SH-SY5Y (cell line): Measurements from ENCODE around the gene SMTNL2.

Experiments used
- GATA2 ChIP-seq: IDR thresholded peaks from 2 replicates; pipeline ENCODE4 v1.6.1; 2011; ENCODE audit warnings: mild to moderate bottlenecking, low read depth, low read length
- GATA3 ChIP-seq: IDR thresholded peaks from 2 replicates; pipeline ENCODE4 v1.6.1; 2011; ENCODE audit warnings: low read depth, mild to moderate bottlenecking, low read length, moderate library complexity

Gene SMTNL2

DNA sequence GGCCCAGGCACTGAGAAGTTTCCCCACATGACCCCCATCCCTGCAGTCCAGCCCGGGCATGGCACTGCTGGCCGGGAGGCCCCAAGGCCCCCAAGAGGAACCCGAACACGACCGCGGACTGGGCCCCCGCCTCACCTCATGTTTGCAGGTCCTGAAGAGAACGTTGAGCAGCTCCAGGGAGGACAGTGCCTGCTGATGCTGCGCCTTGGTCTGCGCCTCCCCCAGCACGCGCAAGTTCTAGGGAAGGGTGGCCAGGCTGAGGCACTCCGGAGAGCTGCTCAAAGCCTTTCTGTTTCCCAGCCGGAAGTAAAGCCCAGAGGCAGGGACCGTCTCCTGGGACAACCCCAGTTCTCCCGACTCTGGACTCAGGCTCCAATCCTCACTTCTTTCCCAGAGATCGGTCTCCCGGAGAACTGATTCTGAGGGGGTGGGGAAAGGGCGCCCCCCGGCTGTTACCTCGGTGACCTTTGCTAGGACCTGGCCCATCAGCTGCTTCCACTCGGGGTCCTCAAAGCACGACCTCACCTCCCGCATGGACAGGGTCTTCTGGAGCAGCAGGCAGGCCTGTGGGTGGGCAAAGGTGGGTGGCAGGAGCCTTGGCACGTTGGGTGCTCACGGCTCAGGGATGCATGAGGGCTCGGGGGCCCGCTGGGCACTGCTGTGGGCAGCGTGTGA, 42.9 kb upstream of the SMTNL2 start:
- TF ChIP-seq GATA2 (no peak), GATA3 (no peak)

DNA sequence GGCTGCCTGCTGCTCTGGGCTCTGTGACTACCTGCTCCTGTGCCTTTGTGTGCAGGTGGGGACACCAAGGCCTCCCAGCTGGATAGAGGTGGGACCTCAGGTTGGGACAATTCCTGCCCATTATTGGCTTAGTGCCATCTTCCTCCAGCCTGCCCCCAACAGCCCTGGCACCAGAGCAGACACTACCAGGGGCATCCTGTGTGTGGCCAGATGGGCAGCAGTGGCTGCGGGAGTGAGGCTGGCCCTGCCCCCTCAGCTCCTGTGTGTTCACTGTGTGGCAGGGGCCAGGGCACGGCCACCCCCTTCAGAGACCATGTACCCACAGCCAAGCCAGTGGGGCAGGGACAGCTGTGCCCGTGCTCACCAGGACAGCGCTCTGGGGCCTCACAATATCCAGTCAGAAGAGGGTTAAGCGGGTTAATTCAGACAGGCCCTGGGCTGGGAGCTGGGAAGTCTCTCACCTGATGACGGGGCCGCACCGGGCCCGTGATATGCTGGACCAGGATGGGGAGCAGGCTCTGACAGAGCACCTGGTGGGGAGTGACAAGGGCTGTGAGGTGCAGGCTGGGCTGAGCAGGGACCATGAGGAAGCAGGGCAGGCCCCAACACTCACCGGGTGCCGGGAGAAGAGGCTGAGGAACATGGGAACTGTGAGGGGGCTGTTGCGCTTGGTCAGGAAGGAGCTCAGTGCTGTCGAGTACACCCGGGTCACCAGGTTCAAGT, 42.2 kb upstream of the SMTNL2 start:
- no peak for TF ChIP-seq GATA3
- no peak for TF ChIP-seq GATA2

GRCh38 chr17:4542726-4543191, 41.6 kb upstream of the SMTNL2 start:
- TF ChIP-seq GATA2 (no peak), GATA3 (no peak)

GRCh38 chr17:4543557-4544026, 40.7 kb upstream of the SMTNL2 start:
- TF ChIP-seq GATA2 (no peak), GATA3 (no peak)

GRCh38 chr17:4544135-4544950, 40.0 kb upstream of the SMTNL2 start:
- TF ChIP-seq GATA3 (no peak), GATA2 (no peak)

DNA sequence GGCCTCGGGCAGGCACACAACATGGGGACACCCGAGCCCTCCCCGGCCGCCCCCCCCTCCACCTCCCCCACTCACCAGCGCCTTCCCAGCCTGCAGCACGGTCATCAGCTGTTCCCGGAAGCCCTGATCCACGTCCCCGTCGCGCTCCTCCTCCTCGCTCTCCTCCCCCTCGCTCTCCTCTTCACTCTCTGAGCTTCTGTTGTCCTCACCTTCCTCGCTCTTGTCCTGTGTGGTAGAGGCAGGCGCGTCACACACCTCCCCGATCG, 39.4 kb upstream of the SMTNL2 start:
- TF ChIP-seq GATA3 (no peak), GATA2 (no peak)

DNA sequence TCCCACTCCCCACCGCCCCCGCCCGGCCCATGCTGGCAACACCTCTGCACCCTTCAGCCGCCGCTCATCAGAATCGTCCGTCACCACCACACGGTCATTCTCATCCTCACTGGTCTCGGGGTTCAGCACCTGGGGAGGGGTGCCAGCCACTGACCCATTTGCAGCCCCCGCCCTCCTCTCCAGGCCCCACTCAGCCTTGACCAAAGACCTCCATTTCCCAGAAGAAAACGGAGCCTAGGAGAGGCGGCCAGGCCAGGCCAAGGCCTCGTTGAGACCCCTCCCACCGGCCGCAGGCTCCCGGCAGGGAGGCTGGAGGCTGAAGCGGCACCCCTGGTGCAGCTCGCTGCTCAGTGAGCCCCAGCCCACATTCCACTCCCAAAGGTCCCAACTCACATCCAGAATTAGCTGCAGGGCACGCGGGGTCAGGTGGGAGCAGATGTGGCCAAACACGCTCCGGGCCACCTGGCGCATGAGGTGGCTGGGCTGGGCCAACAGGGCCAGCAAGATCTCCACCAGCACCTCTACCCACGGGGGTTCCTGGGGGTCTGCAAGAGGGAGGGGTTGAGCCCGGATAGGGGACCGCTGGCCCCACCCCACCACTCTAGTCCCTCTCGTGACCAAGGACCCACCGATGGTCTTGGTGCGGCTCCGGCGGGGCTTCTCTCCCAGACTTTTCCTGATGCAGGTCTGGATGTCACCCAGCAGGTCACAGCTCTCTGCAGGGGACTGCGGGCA, 38.9 kb upstream of the SMTNL2 start:
- TF ChIP-seq GATA2: no peak

DNA sequence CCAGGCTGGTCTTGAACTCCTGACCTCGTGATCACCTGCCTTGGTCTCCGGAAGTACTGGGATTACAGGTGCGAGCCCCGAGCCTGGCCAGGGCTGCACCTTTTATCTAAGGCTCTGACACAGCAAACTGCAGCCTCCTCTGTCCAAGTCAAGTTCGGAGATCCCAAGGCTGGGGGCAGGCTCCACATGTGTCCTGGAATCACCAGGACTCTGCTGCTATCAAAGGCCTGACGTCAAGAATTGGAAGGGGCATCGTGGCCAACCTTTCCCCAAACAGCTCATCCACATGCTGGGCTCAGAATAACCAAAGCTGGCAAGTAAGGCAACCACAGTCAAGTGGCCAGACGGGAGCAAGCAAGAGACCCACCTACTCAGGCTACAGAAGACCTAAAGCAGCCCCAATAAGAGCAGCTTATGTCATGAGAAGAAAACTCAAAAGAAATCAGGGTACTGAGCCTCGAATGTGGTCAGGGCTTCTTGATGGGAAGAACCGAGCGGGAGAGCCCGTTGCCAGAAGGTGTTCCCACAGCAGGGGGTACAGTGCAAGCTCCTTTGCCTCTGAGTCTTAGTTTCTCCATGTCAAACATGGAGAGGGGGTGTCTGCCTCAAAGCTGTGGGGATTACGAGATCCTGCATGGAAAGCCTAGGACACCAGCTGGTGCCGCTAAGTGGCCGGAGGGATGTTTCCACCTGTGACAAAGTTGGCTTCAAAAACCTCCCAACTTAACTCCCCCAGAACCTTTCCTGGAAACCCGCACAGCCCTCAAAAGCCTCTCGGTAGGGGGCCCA, 37.0 kb upstream of the SMTNL2 start:
- TF ChIP-seq GATA2: no peak
- no peak for TF ChIP-seq GATA3

DNA sequence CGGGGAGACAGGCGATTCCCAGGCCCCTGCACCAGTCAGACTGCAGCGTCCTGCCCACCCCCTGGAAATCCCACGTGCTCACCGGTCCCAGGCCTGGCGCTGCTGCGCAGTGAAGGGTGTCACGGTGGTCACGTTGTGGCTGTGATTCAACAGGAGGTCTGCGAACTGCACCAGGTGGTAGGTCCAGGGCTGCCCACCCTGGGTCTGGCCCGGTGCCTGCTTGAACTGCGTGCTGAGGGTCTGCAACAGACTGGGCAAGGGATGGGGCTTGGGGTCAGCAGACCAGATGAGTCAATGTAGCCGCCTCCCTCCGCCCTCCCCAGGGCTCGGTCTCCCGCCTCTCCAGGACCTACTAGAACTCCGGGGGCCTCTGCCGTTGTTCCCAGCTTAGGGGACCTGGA, 36.3 kb upstream of the SMTNL2 start:
- TF ChIP-seq GATA2: no peak
- no peak for TF ChIP-seq GATA3

DNA sequence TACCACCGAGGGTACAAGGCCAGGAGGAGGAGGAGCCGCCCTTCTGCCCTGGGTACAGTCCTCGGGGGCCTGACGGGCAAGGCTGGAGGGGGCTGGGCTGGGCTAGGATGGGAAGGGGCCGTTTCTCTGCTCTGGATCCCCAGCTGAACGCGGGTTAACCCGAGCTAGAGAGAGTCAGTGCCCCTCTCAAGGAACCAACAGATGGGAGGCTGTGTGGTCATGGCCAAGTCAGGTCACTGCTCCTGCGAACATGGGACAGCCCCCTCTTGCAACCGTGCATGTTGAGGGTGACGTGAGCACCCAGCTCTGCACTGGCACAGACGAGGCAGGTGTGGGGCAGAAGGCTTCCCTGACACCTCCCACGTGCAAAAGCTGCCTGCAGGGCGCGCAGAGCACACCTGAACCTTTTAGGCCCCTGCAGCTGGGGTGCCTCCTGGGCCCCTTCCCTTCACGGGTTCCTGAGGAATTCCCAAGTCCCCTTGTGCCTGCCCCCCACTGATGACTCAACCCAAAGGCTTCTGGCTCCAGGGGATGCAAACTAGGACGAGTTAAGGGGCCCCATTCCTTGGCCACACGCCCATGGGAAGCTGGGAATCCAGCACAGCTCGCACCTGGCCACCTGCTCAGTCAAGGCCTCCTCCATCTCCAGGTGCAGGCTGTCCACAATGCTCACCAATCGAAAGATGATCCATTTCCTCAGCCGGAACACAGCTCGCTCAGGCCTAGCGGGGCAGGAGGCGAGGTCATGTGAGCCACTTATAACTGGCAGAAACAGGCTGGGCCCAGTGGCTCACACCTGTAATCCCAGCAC, 35.4 kb upstream of the SMTNL2 start:
- no peak for TF ChIP-seq GATA2
- no peak for TF ChIP-seq GATA3

GRCh38 chr17:4549781-4550533, 34.4 kb upstream of the SMTNL2 start:
- TF ChIP-seq GATA2 (no peak), GATA3 (no peak)

DNA sequence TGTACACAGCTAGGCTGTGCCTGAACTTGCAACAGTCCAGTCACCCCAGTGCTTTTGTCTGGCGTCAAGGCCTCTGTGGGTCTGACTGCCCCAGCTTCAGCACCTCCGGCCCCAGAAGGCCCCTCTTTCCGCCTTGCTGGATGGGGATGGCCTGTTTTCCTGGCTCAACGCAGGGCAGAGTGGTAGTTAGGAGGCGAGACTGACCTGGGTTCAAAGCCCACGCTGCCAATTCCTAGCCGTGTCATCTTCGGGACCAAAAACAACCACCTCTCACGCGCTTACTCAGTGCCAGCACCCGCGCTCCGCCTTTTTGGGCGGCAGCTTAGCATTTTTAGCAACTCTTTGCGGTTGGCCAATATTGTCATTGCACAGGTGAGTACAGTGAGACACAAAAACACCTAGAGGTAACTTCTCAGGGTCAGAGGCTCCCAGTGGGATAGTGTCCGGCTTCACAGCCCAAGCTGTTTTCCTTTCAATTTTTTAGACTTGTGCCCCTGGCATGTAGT, 33.7 kb upstream of the SMTNL2 start:
- TF ChIP-seq GATA2 (no peak), GATA3 (no peak)
